Osteoblast (primary cell): ENCODE results near the gene CCM2. TPM values are rescaled to one million over a fixed set of nuclear protein-coding genes. Genes with fewer than 3 reads are reported as not detected.

ENCODE experiments used
- DNase-seq: peaks from one replicate; pipeline ENCODE4 v3.0.0; 2011; ENCODE audit warnings: low spot score, mixed read lengths; ENCODE audit not compliant: insufficient read length; ENCODE audit errors: missing footprints
- H2AFZ ChIP-seq: 2 replicates; pipeline ENCODE4 v1.6.0; 2011; ENCODE audit warnings: mild to moderate bottlenecking, low read length
- H3K27ac ChIP-seq: 2 replicates; pipeline ENCODE4 v1.5.1; 2011; ENCODE audit warnings: mild to moderate bottlenecking, low read depth, low read length, moderate library complexity
- H3K27me3 ChIP-seq: 2 replicates; pipeline ENCODE4 v1.6.0; 2012; ENCODE audit warnings: mild to moderate bottlenecking, control low read depth, inconsistent platforms, low read length, moderate library complexity; ENCODE audit not compliant: insufficient read depth
- H3K36me3 ChIP-seq: 2 replicates; pipeline ENCODE4 v1.5.1; 2011; ENCODE audit warnings: mild to moderate bottlenecking, low read length, control low read depth, moderate library complexity; ENCODE audit not compliant: insufficient read depth
- H3K4me1 ChIP-seq: 2 replicates; pipeline ENCODE4 v1.5.1; 2011; ENCODE audit warnings: mild to moderate bottlenecking, low read length, control low read depth, moderate library complexity; ENCODE audit not compliant: insufficient read depth
- H3K4me2 ChIP-seq: 2 replicates; pipeline ENCODE4 v1.6.0; 2011; ENCODE audit warnings: mild to moderate bottlenecking, low read length; ENCODE audit not compliant: insufficient read depth
- H3K4me3 ChIP-seq: fragments of 200-600 bp; sonication (generic); 3 replicates; pipeline ENCODE4 v1.5.1; 2012; ENCODE audit warnings: mild to moderate bottlenecking, low read length, inconsistent platforms; ENCODE audit not compliant: insufficient read depth
- H3K79me2 ChIP-seq: 2 replicates; pipeline ENCODE4 v1.6.0; 2012; ENCODE audit warnings: mild to moderate bottlenecking, low read length, control low read depth, inconsistent platforms; ENCODE audit not compliant: insufficient read depth
- H3K9me3 ChIP-seq: 2 replicates; pipeline ENCODE4 v1.5.1; 2011; ENCODE audit warnings: low read depth, low read length, control low read depth
- H4K20me1 ChIP-seq: 2 replicates; pipeline ENCODE4 v1.6.0; 2012; ENCODE audit warnings: mild to moderate bottlenecking, low read length, control low read depth; ENCODE audit not compliant: insufficient read depth
- total RNA-seq: library from RNA; depleted of rRNA; stranded (reverse); fragments of >200 nt; gene quantifications from 2 replicates; pipeline ENCODE4 v1.2.3, GENCODE V29; 2012
- TF ChIP-seq, protein P1 (sequence below): IDR thresholded peaks from 2 replicates; pipeline ENCODE4 v1.5.1; 2011; ENCODE audit warnings: mild to moderate bottlenecking, low read depth, low read length, moderate library complexity; ENCODE audit errors: extremely low read depth

CCM2 gene
- total RNA-seq, 1 donor = 42.3 TPM

DNA sequence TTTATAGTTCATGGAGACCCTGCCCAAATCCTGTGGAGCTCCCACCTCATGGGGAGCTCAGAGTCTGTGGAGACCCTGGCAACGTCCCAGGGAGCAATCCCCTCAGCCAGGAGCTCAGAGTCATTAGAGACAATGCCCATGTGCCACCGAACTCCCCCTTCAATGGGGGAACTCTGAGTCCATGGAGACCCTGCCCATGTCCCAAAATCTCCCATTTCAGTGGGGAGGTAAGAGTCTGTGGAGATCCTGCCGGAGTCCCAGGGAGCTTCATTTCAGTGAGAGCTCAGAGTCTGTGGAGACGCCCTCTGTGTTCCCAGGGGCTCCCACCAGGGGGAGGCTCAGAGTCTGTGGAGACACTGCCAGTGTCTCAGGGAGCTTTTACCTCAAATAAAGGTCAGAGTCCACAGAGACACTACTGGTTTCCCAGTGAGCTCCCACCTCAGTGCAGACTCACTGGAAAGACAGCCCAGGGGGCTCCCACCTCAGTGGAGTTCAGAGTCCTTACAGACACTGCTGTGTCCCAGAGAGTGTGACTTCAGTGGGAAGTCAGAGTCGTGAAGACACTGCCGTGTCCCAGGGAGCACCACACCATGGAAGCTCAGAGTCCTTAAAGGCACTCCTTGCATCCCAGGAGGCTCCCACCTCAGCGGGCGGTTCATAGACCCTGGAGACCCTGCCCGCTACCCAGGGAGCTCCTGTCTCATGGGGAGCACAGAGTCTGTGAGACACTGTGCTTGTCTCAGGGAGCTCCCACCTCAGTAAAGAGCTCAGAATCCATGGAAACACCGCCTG, 26.2 kb upstream of the CCM2 start:
- peak; percentile 92 for DNase-seq
- H3K27ac ChIP-seq = no peak overlapping the region
- no peaks in the 10 kb centered on the region for H3K4me1 ChIP-seq
- no peak overlapping the region for H3K4me2 ChIP-seq
- no peaks in the 10 kb centered on the region for H3K79me2 ChIP-seq
- no peak overlapping the region for H2AFZ ChIP-seq
- H3K27me3 ChIP-seq = no peaks in the 10 kb centered on the region
- H3K36me3 ChIP-seq = no peaks in the 10 kb centered on the region
- H4K20me1 ChIP-seq = no peaks in the 10 kb centered on the region
- H3K9me3 ChIP-seq = no peaks in the 10 kb centered on the region
- TF ChIP-seq, protein P1, sequence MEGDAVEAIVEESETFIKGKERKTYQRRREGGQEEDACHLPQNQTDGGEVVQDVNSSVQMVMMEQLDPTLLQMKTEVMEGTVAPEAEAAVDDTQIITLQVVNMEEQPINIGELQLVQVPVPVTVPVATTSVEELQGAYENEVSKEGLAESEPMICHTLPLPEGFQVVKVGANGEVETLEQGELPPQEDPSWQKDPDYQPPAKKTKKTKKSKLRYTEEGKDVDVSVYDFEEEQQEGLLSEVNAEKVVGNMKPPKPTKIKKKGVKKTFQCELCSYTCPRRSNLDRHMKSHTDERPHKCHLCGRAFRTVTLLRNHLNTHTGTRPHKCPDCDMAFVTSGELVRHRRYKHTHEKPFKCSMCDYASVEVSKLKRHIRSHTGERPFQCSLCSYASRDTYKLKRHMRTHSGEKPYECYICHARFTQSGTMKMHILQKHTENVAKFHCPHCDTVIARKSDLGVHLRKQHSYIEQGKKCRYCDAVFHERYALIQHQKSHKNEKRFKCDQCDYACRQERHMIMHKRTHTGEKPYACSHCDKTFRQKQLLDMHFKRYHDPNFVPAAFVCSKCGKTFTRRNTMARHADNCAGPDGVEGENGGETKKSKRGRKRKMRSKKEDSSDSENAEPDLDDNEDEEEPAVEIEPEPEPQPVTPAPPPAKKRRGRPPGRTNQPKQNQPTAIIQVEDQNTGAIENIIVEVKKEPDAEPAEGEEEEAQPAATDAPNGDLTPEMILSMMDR = peak; percentile 70
- no peak overlapping the region for H3K4me3 ChIP-seq

DNA sequence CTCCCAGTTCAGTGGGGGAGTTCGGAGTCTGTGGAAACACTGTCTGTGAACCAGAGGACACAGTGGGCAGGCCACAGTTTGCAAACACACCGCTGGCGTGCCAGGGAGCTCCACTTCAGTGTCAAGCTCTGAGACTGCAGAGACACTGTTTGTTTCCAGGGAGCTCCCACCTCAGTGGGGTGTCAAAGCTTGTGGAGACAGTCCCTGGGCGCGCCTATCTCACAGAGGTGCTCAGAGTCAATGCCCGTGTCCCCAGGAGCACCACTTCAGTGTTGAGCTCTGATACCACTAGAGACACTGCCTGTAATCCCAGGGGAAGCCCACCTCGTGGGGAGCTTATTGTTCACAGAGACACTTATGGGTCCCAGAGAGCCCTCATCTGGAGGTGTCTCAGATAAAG, 25.5 kb upstream of the CCM2 start:
- Histone ChIP-seq H3K36me3 (no peaks in the 10 kb centered on the region), H3K9me3 (no peaks in the 10 kb centered on the region), H3K4me2 (no peak overlapping the region), H3K27me3 (no peaks in the 10 kb centered on the region), H3K4me1 (peaks cover under 1% of the 10 kb centered on the region), H2AFZ (no peak overlapping the region), H3K4me3 (no peak overlapping the region), H3K79me2 (no peaks in the 10 kb centered on the region), H4K20me1 (no peaks in the 10 kb centered on the region), H3K27ac (no peak overlapping the region)
- DNase-seq = no peak
- TF ChIP-seq, protein P1 = no peak

DNA sequence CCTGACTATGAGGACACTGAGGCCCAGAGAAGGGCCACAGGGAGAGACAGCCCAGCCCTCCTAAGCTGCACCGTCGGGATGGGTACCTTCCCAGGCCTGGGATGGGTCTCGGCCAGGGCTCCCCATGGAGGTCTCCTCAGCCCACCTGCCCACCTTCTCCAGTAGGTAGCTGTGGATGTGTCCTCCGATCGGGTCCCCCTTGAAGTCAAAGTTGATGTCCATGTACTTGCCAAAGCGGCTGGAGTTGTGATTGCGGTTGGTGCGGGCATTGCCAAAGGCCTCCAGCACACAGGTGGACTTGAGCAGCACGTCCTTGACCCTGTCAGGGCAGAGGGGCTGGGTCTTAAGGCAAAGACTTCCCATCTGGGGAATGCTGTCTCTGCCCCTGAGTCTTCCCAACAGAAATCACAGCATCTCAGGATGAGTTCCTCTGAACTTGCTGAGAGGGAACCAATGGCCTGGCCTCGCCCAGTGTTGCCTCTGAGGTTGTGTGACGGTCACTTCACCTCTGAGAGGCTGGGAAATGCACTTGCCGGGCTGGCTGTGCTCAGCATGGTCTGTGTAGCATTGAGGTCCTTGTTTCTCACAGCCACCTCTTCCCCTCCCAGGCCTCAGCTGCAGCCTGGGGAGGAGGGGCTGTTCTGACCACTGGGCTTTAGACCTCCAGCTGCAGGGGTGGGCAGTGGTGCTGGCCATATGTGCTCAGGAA, 24.5 kb upstream of the CCM2 start:
- Histone ChIP-seq H3K4me2 (no peak overlapping the region), H3K4me3 (no peak overlapping the region), H2AFZ (no peak overlapping the region), H3K36me3 (no peaks in the 10 kb centered on the region), H3K4me1 (peaks cover 9% of the 10 kb centered on the region), H3K9me3 (no peaks in the 10 kb centered on the region), H3K79me2 (no peaks in the 10 kb centered on the region), H3K27ac (no peak overlapping the region), H4K20me1 (no peaks in the 10 kb centered on the region), H3K27me3 (no peaks in the 10 kb centered on the region)
- DNase-seq = no peak
- TF ChIP-seq, protein P1 = no peak

DNA sequence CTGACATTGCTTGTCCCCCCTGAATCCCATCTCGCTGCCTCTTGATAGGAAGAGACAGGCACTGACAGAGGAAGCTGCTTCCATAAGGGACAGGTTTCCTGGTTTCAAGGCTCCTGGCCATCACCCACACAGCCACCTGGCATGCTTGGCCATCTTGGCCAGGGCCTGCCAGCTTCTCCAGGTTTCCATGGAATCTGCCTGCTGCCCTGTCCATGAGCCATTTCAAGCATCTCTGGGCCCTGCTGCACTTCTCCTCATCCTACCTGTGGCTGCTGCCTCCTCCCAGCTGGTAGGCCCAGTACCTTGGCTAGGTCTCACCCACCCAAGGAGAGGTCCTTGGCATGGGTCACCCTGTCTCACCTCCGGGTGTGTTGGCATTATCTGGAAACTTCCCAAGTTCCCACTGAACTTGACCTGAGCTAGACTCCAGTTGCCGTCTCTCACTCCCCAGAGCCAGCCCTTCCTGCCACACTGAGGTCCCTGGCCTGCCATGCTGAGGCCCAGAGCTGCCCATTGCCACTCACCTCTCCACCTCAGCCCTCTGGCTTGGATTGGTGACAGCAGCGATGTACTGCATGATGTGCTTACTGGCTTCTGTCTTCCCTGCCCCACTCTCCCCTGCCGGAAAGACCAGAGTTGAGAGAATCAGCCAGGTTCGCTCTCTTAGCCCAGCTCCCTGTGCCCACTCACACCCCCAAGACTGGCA, 23.8 kb upstream of the CCM2 start:
- TF ChIP-seq, protein P1 = no peak
- no peaks in the 10 kb centered on the region for H3K9me3 ChIP-seq
- H3K27me3 ChIP-seq = no peaks in the 10 kb centered on the region
- DNase-seq = no peak
- no peak overlapping the region for H3K4me3 ChIP-seq
- peaks cover 17% of the 10 kb centered on the region for H3K4me1 ChIP-seq
- H3K4me2 ChIP-seq = no peak overlapping the region
- no peaks in the 10 kb centered on the region for H3K79me2 ChIP-seq
- no peak overlapping the region for H3K27ac ChIP-seq
- H4K20me1 ChIP-seq = no peaks in the 10 kb centered on the region
- no peaks in the 10 kb centered on the region for H3K36me3 ChIP-seq
- no peak overlapping the region for H2AFZ ChIP-seq
